IMR-90 (cell line): ENCODE data around the gene FTSJ3. TPM values are rescaled to one million over a fixed set of nuclear protein-coding genes. Genes with fewer than 3 reads are reported as not detected.
A peak's percentile ranks its signal among the peaks of the same experiment; 100 is the strongest.

Source experiments
- ATAC-seq: fragments of 200-7000 bp; cut with Tn5 transposase; 2 replicates; pipeline ENCODE4 v1.9.1; 2020; ENCODE audit warnings: low read depth, mild to moderate bottlenecking, moderate library complexity
- BruUV-seq: library from RNA; stranded (reverse); fragments of 400-500 nt; replicated peaks from 2 replicates; lab custom pipeline; 2021; lab: Mats Ljungman, UMichigan
- CTCF ChIA-PET: fragments of 300-600 bp; formaldehyde crosslinking; extraction: SDS; loops from one replicate; lab custom pipeline; 2021; ENCODE audit warnings: antibody characterized with exemption; lab: Yijun Ruan, JAX
- POLR2A ChIA-PET: fragments of 300-600 bp; sonication (Branson Sonifier 250); formaldehyde crosslinking; loops from one replicate; lab custom pipeline; 2022; ENCODE audit warnings: antibody characterized with exemption; ENCODE audit not compliant: unreplicated experiment; lab: Charles Lee
- DNase-seq: peaks from one replicate; pipeline ENCODE4 v3.0.0; 2013
- H2AFZ ChIP-seq: replicated peaks from 2 replicates; pipeline ENCODE3; 2013; ENCODE audit warnings: low read length, mild to moderate bottlenecking; ENCODE audit not compliant: poor library complexity
- H2AK5ac ChIP-seq: 2 replicates; pipeline ENCODE4 v1.6.1; 2013; ENCODE audit warnings: low read depth, low read length, inconsistent platforms
- H2AK9ac ChIP-seq: replicated peaks from 2 replicates; pipeline ENCODE3; 2013; ENCODE audit warnings: mild to moderate bottlenecking, low read depth, low read length, moderate library complexity; ENCODE audit not compliant: poor library complexity
- H2BK120ac ChIP-seq: 2 replicates; pipeline ENCODE4 v1.6.1; 2013; ENCODE audit warnings: low read depth, low read length, inconsistent platforms
- H2BK15ac ChIP-seq: 3 replicates; pipeline ENCODE4 v1.6.1; 2013; ENCODE audit warnings: low read depth, low read length, inconsistent platforms
- H2BK20ac ChIP-seq: 2 replicates; pipeline ENCODE4 v1.6.1; 2013; ENCODE audit warnings: low read depth, mild to moderate bottlenecking, inconsistent platforms, low read length, moderate library complexity
- H2BK5ac ChIP-seq: 2 replicates; pipeline ENCODE4 v1.6.1; 2013; ENCODE audit warnings: mild to moderate bottlenecking, low read depth, low read length, inconsistent platforms; ENCODE audit not compliant: poor library complexity, severe bottlenecking
- H3K14ac ChIP-seq: replicated peaks from 2 replicates; pipeline ENCODE4 v1.6.1; 2013; ENCODE audit warnings: low read depth, low read length, inconsistent platforms
- H3K18ac ChIP-seq: 2 replicates; pipeline ENCODE4 v1.6.1; 2013; ENCODE audit warnings: low read depth, low read length, control low read depth
- H3K23ac ChIP-seq: 2 replicates; pipeline ENCODE4 v1.6.1; 2013; ENCODE audit warnings: low read depth, low read length, inconsistent platforms
- H3K27ac ChIP-seq: 2 replicates; pipeline ENCODE4 v1.5.1; 2013; ENCODE audit warnings: mild to moderate bottlenecking, control low read depth, low read length; ENCODE audit not compliant: insufficient read depth
- H3K27me3 ChIP-seq: 2 replicates; pipeline ENCODE4 v1.6.1; 2013; ENCODE audit warnings: low read length; ENCODE audit not compliant: control insufficient read depth, insufficient read depth
- H3K36me3 ChIP-seq: 2 replicates; pipeline ENCODE4 v1.6.1; 2013; ENCODE audit warnings: low read length, mixed read lengths; ENCODE audit not compliant: control insufficient read depth, insufficient read depth
- H3K4ac ChIP-seq: 2 replicates; pipeline ENCODE4 v1.6.1; 2013; ENCODE audit warnings: low read depth, low read length, inconsistent platforms
- H3K4me1 ChIP-seq: 2 replicates; pipeline ENCODE4 v1.6.1; 2013; ENCODE audit warnings: low read length, mixed read lengths; ENCODE audit not compliant: control insufficient read depth, insufficient read depth
- H3K4me2 ChIP-seq: 2 replicates; pipeline ENCODE4 v1.6.1; 2013; ENCODE audit warnings: low read depth, mild to moderate bottlenecking, control low read depth, low read length, moderate library complexity
- H3K4me3 ChIP-seq: 2 replicates; pipeline ENCODE4 v1.5.1; 2013; ENCODE audit warnings: low read depth, mild to moderate bottlenecking, control low read depth, low read length, moderate library complexity; ENCODE audit not compliant: insufficient read depth
- H3K56ac ChIP-seq: 2 replicates; pipeline ENCODE4 v1.6.1; 2013; ENCODE audit warnings: low read length, inconsistent platforms; ENCODE audit not compliant: insufficient read depth; ENCODE audit errors: extremely low read depth
- H3K79me1 ChIP-seq, 2 experiments: 2 replicates each; pipeline ENCODE4 v1.6.1; 2013; ENCODE audit warnings: low read length in 2 of 2, inconsistent platforms in 1 of 2, low read depth in 1 of 2
- H3K9ac ChIP-seq: 2 replicates; pipeline ENCODE4 v1.6.1; 2013; ENCODE audit warnings: low read depth, low read length, control low read depth
- H3K9me1 ChIP-seq: 2 replicates; pipeline ENCODE4 v1.6.1; 2013; ENCODE audit warnings: low read length, inconsistent platforms; ENCODE audit not compliant: insufficient read depth
- H3K9me3 ChIP-seq: 2 replicates; pipeline ENCODE4 v1.6.1; 2013; ENCODE audit warnings: low read length; ENCODE audit not compliant: control insufficient read depth, insufficient read depth
- H4K20me1 ChIP-seq: 2 replicates; pipeline ENCODE4 v1.6.1; 2013; ENCODE audit warnings: low read length, inconsistent platforms; ENCODE audit not compliant: insufficient read depth
- H4K5ac ChIP-seq: 2 replicates; pipeline ENCODE4 v1.6.1; 2013; ENCODE audit warnings: mild to moderate bottlenecking, low read depth, low read length, control low read depth
- H4K8ac ChIP-seq, 2 experiments: 2 replicates each; pipeline ENCODE4 v1.6.1; 2013; ENCODE audit warnings: low read depth in 2 of 2, low read length in 2 of 2, control low read depth in 1 of 2, inconsistent platforms in 1 of 2
- H4K91ac ChIP-seq: 2 replicates; pipeline ENCODE4 v1.6.1; 2013; ENCODE audit warnings: low read depth, low read length, inconsistent platforms; ENCODE audit not compliant: insufficient read depth
- BHLHE40 ChIP-seq: fragments of 150-350 bp; IDR thresholded peaks from 2 replicates; pipeline ENCODE4 v1.6.1; 2016; ENCODE audit warnings: mild to moderate bottlenecking, low read depth, low read length
- MXI1 ChIP-seq: IDR thresholded peaks from 2 replicates; pipeline ENCODE4 v1.6.1; 2012; ENCODE audit warnings: low read depth, mild to moderate bottlenecking, low read length, moderate library complexity, borderline replicate concordance
- RFX5 ChIP-seq: IDR thresholded peaks from 2 replicates; pipeline ENCODE4 v1.8.0; 2012; ENCODE audit warnings: low read depth, mild to moderate bottlenecking, low read length, moderate library complexity
- WGBS, 2 experiments: methylation state at CpG; one replicate each; pipeline versions ENCODE4 v1.1.5 to v1.1.7; 2013; ENCODE audit warnings: missing lambda C conversion rate in 2 of 2; ENCODE audit not compliant: insufficient read length in 1 of 2; ENCODE audit errors: extremely low coverage in 2 of 2; 5-methylcytosine and 5-hydroxymethylcytosine counted together
- dilution Hi-C: fragments of 300-500 bp; cut with HindIII; formaldehyde crosslinking; loops from one replicate; pipeline ENCODE4 v1.14.3; 2018; ENCODE audit warnings: low sequenced_read_pairs; ENCODE audit not compliant: unreplicated experiment
- in situ Hi-C: fragments of 300-500 bp; cut with MboI; formaldehyde crosslinking; loops from 3 replicates; pipeline ENCODE4 v1.14.3; 2019; ENCODE audit warnings: low sequenced_read_pairs, inconsistent platforms, mixed read lengths
- intact Hi-C: fragments of 100-400 bp; cut with micrococcal nuclease; formaldehyde crosslinking; loops from 2 replicates; pipeline ENCODE4 v1.10.0; 2022
- polyA plus RNA-seq, 3 experiments: library from polyadenylated mRNA; depleted of rRNA; stranded (reverse); fragments of >200 nt; gene quantifications; 2 replicates each; pipeline ENCODE4 v1.2.3, GENCODE V29; 2012; ENCODE audit warnings: low replicate concordance in 1 of 3
- total RNA-seq: library from RNA; depleted of rRNA; stranded (reverse); fragments of >200 nt; gene quantifications from 2 replicates; pipeline ENCODE4 v1.2.3, GENCODE V29; 2012; rRNA removed

The FTSJ3 gene
- total and polyA plus RNA-seq, 2 of the 4 experiments (the other 2 are of a cell fraction): 51.3 to 68.1 TPM

DNA sequence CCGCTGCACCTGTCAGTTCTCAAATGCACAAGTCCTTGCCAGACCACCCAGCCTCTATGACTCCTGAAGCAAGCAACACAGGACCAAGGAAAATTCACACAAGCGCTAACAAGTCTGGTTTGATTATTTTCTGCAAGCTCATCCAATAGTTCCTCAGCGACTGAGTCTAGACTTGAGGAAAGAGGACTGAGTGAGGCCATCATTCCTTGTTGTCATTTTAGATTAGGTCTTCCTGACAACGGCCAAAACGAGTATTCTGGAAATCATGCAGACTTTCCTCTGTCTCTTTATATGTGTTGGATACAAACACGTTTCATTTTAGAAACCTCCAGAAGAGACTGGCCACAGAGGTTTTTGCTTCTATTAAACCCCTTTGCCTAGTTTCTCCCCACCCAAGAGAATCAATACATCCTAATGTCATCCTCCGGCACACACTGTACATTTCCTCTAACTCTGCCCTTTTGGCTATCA, 54.6 kb downstream of the FTSJ3 start:
- Histone ChIP-seq H2AK9ac (peak overlapping the region; percentile 100), H3K9ac (peak overlapping the region; percentile 83), H2BK15ac (no peak overlapping the region), H2AK5ac (peak overlapping the region; percentile 69), H3K9me1 (peaks cover 2% of the 10 kb centered on the region), H3K56ac (peak overlapping the region; percentile 58), H3K23ac (peak overlapping the region; percentile 43), H3K27me3 (no peaks in the 10 kb centered on the region), H2BK5ac (peak overlapping the region; percentile 91), H4K5ac (peak overlapping the region; percentile 10; the same call in 1 of the 2 replicates), H3K79me1 (peaks cover 0 to 36% of the 10 kb centered on the region in 2 experiments; a peak in 2 of 4 replicates), H2AFZ (peak overlapping the region; percentile 96), H3K18ac (peak overlapping the region; percentile 6; the same call in 1 of the 2 replicates), H2BK120ac (no peak overlapping the region), H3K4ac (peak overlapping the region; percentile 68), H3K36me3 (peaks cover 5% of the 10 kb centered on the region), H3K14ac (peak overlapping the region; percentile 86), H4K20me1 (peaks cover 62% of the 10 kb centered on the region), H4K8ac (peak overlapping the region; percentile 13 to 81; a peak in 2 of 4 replicates), H3K27ac (peak overlapping the region; percentile 84), H3K9me3 (no peaks in the 10 kb centered on the region), H4K91ac (peak overlapping the region; percentile 16; the same call in 1 of the 2 replicates), H3K4me2 (peak overlapping the region; percentile 98), H3K4me1 (0 out of 2 replicates have a peak, but pooled peaks cover 2% of the 10 kb centered on the region), H3K4me3 (peak overlapping the region; percentile 75), H2BK20ac (no peak overlapping the region)
- TF ChIP-seq RFX5 (no peak), BHLHE40 (0 out of 2 replicates have a peak, but pooled peaks have one; percentile 2), MXI1 (no peak)
- DNase-seq (peak; percentile 31), ATAC-seq (no peak)
- in situ Hi-C loops (no loop called here), dilution Hi-C loops (no loop called here), intact Hi-C loops (no loop called here)
- ChIA-PET POLR2A (interaction anchor here (1.5 kb wide), 1 partner anchor 10 kb away, joined by 3 read pairs; no protein-coding TSS in a partner anchor), CTCF (interaction anchor here (1.1 kb wide), 1 partner anchor 10 kb away, joined by 4 read pairs; no protein-coding TSS in a partner anchor)
- BruUV-seq: TSS peak; percentile 13
- 20% methylated on average over 2 of the region's 7 CpGs; no CpG with 5 or more reads in 1 of the 2 experiments for WGBS, 2 experiments

Other genes starting within 250 kb of the FTSJ3 start
- 6.5 and 9.4 TPM in 2 replicates for gene TACO1, start 226.8 kb downstream of the FTSJ3 start, total RNA-seq
- 28.8 and 32.8 TPM in 2 replicates for gene TACO1, start 226.8 kb downstream of the FTSJ3 start, polyA plus RNA-seq (2012; rRNA removed)
- gene MAP3K3, start 205.2 kb downstream of the FTSJ3 start, total RNA-seq: 24.2 and 25.6 TPM in 2 replicates
- gene MAP3K3, start 205.2 kb downstream of the FTSJ3 start, polyA plus RNA-seq (2012; rRNA removed): 19.1 TPM in 2 replicates
- gene LIMD2, start 127.5 kb downstream of the FTSJ3 start, total RNA-seq: 4.5 and 4.7 TPM in 2 replicates
- 21.7 and 32.3 TPM in 2 replicates for gene LIMD2, start 127.5 kb downstream of the FTSJ3 start, polyA plus RNA-seq (2012; rRNA removed)
- gene STRADA, start 85.9 kb downstream of the FTSJ3 start, total RNA-seq: 14.7 and 19.9 TPM in 2 replicates
- gene STRADA, start 85.9 kb downstream of the FTSJ3 start, polyA plus RNA-seq (2012; rRNA removed): 30.8 and 30.9 TPM in 2 replicates
- 62.0 and 79.4 TPM in 2 replicates for gene CCDC47, start 54.1 kb downstream of the FTSJ3 start, total RNA-seq
- 45.3 and 45.7 TPM in 2 replicates for gene CCDC47, start 54.1 kb downstream of the FTSJ3 start, polyA plus RNA-seq (2012; rRNA removed)
- 74.7 and 75.8 TPM in 2 replicates for gene DDX42, start 53.5 kb downstream of the FTSJ3 start, total RNA-seq
- 75.6 and 91.5 TPM in 2 replicates for gene DDX42, start 53.5 kb downstream of the FTSJ3 start, polyA plus RNA-seq (2012; rRNA removed)
- gene PSMC5, start 232 bp downstream of the FTSJ3 start, total RNA-seq: 104 and 105 TPM in 2 replicates
- 165 and 175 TPM in 2 replicates for gene PSMC5, start 232 bp downstream of the FTSJ3 start, polyA plus RNA-seq (2012; rRNA removed)
- gene SMARCD2, start 15.0 kb upstream of the FTSJ3 start, total RNA-seq: 72.8 and 91.2 TPM in 2 replicates
- gene SMARCD2, start 15.0 kb upstream of the FTSJ3 start, polyA plus RNA-seq (2012; rRNA removed): 53.7 and 56.9 TPM in 2 replicates
- gene CSH2, start 46.0 kb upstream of the FTSJ3 start, total RNA-seq: not detected in 2 replicates
- gene CSH2, start 46.0 kb upstream of the FTSJ3 start, polyA plus RNA-seq (2012; rRNA removed): not detected in 2 replicates
- gene GH2, start 54.3 kb upstream of the FTSJ3 start, total RNA-seq: not detected in 2 replicates
- gene GH2, start 54.3 kb upstream of the FTSJ3 start, polyA plus RNA-seq (2012; rRNA removed): not detected in 2 replicates
- not detected in 2 replicates for gene CSH1, start 68.9 kb upstream of the FTSJ3 start, total RNA-seq
- not detected in 2 replicates for gene CSH1, start 68.9 kb upstream of the FTSJ3 start, polyA plus RNA-seq (2012; rRNA removed)
- not detected in 2 replicates for gene CSHL1, start 83.6 kb upstream of the FTSJ3 start, total RNA-seq
- gene CSHL1, start 83.6 kb upstream of the FTSJ3 start, polyA plus RNA-seq (2012; rRNA removed): not detected in 2 replicates
- gene GH1, start 91.2 kb upstream of the FTSJ3 start, total RNA-seq: not detected in 2 replicates
- not detected in 2 replicates for gene GH1, start 91.2 kb upstream of the FTSJ3 start, polyA plus RNA-seq (2012; rRNA removed)
- not detected in 2 replicates for gene CD79B, start 104.7 kb upstream of the FTSJ3 start, total RNA-seq
- gene CD79B, start 104.7 kb upstream of the FTSJ3 start, polyA plus RNA-seq (2012; rRNA removed): not detected in 2 replicates
- gene SCN4A, start 145.3 kb upstream of the FTSJ3 start, total RNA-seq: not detected in 2 replicates
- gene SCN4A, start 145.3 kb upstream of the FTSJ3 start, polyA plus RNA-seq (2012; rRNA removed): not detected in 2 replicates
- gene PRR29, start 170.7 kb upstream of the FTSJ3 start, total RNA-seq: under 0.01 TPM in 1 of 2 replicates, not detected in the other
- gene PRR29, start 170.7 kb upstream of the FTSJ3 start, polyA plus RNA-seq (2012; rRNA removed): 0.11 and 0.17 TPM in 2 replicates
- 0.28 TPM in 1 of 2 replicates, not detected in the other for gene ICAM2, start 193.0 kb upstream of the FTSJ3 start, total RNA-seq
- gene ICAM2, start 193.0 kb upstream of the FTSJ3 start, polyA plus RNA-seq (2012; rRNA removed): 0.12 and 0.17 TPM in 2 replicates